H9 (cell line): ENCODE results near the gene TTC13. TPM values are rescaled to one million over a fixed set of nuclear protein-coding genes. Genes with fewer than 3 reads are reported as not detected.
A peak's percentile ranks its signal among the peaks of the same experiment; 100 is the strongest.

Experiments used
- DNase-seq: peaks from one replicate; pipeline ENCODE4 v3.0.0-alpha.2; 2017
- H2AFZ ChIP-seq: one replicate; pipeline ENCODE4 v1.6.1; 2013; ENCODE audit warnings: mild to moderate bottlenecking, low read length, control low read depth, moderate library complexity
- H2AK5ac ChIP-seq: 2 replicates; pipeline ENCODE4 v1.6.1; 2013; ENCODE audit warnings: low read length, control low read depth, mixed read lengths; ENCODE audit not compliant: insufficient read length
- H2BK120ac ChIP-seq: one replicate; pipeline ENCODE4 v1.6.1; 2013; ENCODE audit warnings: low read depth, mild to moderate bottlenecking, low read length, control low read depth, inconsistent platforms; ENCODE audit not compliant: poor library complexity, severe bottlenecking
- H2BK12ac ChIP-seq: 2 replicates; pipeline ENCODE4 v1.6.1; 2013; ENCODE audit warnings: low read length, control low read depth, mixed read lengths, low read depth; ENCODE audit not compliant: insufficient read length
- H2BK15ac ChIP-seq: 2 replicates; pipeline ENCODE4 v1.6.1; 2013; ENCODE audit warnings: low read depth, low read length, control low read depth
- H2BK20ac ChIP-seq: one replicate; pipeline ENCODE4 v1.6.1; 2013; ENCODE audit warnings: low read depth, mild to moderate bottlenecking, low read length, control low read depth, inconsistent platforms; ENCODE audit not compliant: poor library complexity, severe bottlenecking
- H2BK5ac ChIP-seq: 2 replicates; pipeline ENCODE4 v1.6.1; 2013; ENCODE audit warnings: low read length, control low read depth, mixed read lengths; ENCODE audit not compliant: insufficient read length
- H3K14ac ChIP-seq: 2 replicates; pipeline ENCODE4 v1.6.1; 2013; ENCODE audit warnings: low read length, control low read depth; ENCODE audit not compliant: insufficient read depth
- H3K18ac ChIP-seq: 2 replicates; pipeline ENCODE4 v1.6.1; 2013; ENCODE audit warnings: low read depth, mild to moderate bottlenecking, mixed read lengths, low read length, control low read depth; ENCODE audit not compliant: insufficient read length
- H3K23ac ChIP-seq: 2 replicates; pipeline ENCODE4 v1.6.1; 2013; ENCODE audit warnings: low read length, control low read depth, mixed read lengths, low read depth; ENCODE audit not compliant: insufficient read length
- H3K23me2 ChIP-seq: 2 replicates; pipeline ENCODE4 v1.6.1; 2013; ENCODE audit warnings: low read depth, mild to moderate bottlenecking, mixed read lengths, low read length, control low read depth; ENCODE audit not compliant: insufficient read length, poor library complexity, severe bottlenecking
- H3K27ac ChIP-seq: 2 replicates; pipeline ENCODE4 v1.5.1; 2013; ENCODE audit warnings: low read length, control low read depth, mixed read lengths, low read depth; ENCODE audit not compliant: insufficient read length
- H3K27me3 ChIP-seq: 2 replicates; pipeline ENCODE4 v1.6.1; 2013; ENCODE audit warnings: low read length, control low read depth, inconsistent platforms; ENCODE audit not compliant: insufficient read depth
- H3K4ac ChIP-seq: 2 replicates; pipeline ENCODE4 v1.6.1; 2013; ENCODE audit warnings: low read depth, mild to moderate bottlenecking, control low read depth, inconsistent platforms, low read length, moderate library complexity
- H3K4me1 ChIP-seq: 2 replicates; pipeline ENCODE4 v1.6.1; 2013; ENCODE audit warnings: low read length, control low read depth, inconsistent platforms; ENCODE audit not compliant: insufficient read depth
- H3K4me2 ChIP-seq: 2 replicates; pipeline ENCODE4 v1.6.1; 2013; ENCODE audit warnings: low read length, control low read depth, mixed read lengths; ENCODE audit not compliant: insufficient read length, insufficient read depth
- H3K56ac ChIP-seq: 2 replicates; pipeline ENCODE4 v1.6.1; 2013; ENCODE audit warnings: low read depth, mild to moderate bottlenecking, mixed read lengths, low read length, control low read depth; ENCODE audit not compliant: insufficient read length
- H3K79me1 ChIP-seq: 2 replicates; pipeline ENCODE4 v1.6.1; 2013; ENCODE audit warnings: low read depth, mild to moderate bottlenecking, moderate library complexity, low read length, control low read depth, inconsistent platforms; ENCODE audit not compliant: insufficient read depth, poor library complexity, severe bottlenecking
- H3K79me2 ChIP-seq: 2 replicates; pipeline ENCODE4 v1.6.1; 2013; ENCODE audit warnings: low read length, control low read depth, inconsistent platforms; ENCODE audit not compliant: insufficient read depth
- H3K9ac ChIP-seq: 2 replicates; pipeline ENCODE4 v1.6.1; 2013; ENCODE audit warnings: low read length, control low read depth, mixed read lengths; ENCODE audit not compliant: insufficient read length; ENCODE audit errors: extremely low read depth
- H3K9me3 ChIP-seq: one replicate; pipeline ENCODE4 v1.6.1; 2013; ENCODE audit warnings: low read depth, low read length, inconsistent platforms; ENCODE audit not compliant: control insufficient read depth
- H3T11ph ChIP-seq: one replicate; pipeline ENCODE4 v1.6.1; 2013; ENCODE audit warnings: mild to moderate bottlenecking, low read length, control low read depth, inconsistent platforms
- H4K20me1 ChIP-seq: one replicate; pipeline ENCODE4 v1.6.1; 2013; ENCODE audit not compliant: control insufficient read depth, insufficient read length, insufficient read depth
- H4K5ac ChIP-seq: 2 replicates; pipeline ENCODE4 v1.6.1; 2013; ENCODE audit warnings: low read depth, mild to moderate bottlenecking, mixed read lengths, low read length, control low read depth; ENCODE audit not compliant: insufficient read length
- H4K8ac ChIP-seq: replicated peaks from 2 replicates; pipeline ENCODE4 v1.6.1; 2013; ENCODE audit warnings: low read length, control low read depth, mixed read lengths, low read depth; ENCODE audit not compliant: insufficient read length
- H4K91ac ChIP-seq: 2 replicates; pipeline ENCODE4 v1.6.1; 2013; ENCODE audit warnings: low read depth, mild to moderate bottlenecking, moderate library complexity, mixed read lengths, low read length, control low read depth; ENCODE audit not compliant: insufficient read length
- H3K27ac Mint-ChIP-seq, 3 experiments: 2 replicates in 2 of 3; 3 replicates in 1 of 3; pipeline ENCODE4 v1.8.0; 2020 to 2021; ENCODE audit warnings: mixed read lengths in 3 of 3, mild to moderate bottlenecking in 1 of 3, moderate library complexity in 1 of 3
- H3K27me3 Mint-ChIP-seq: 2 replicates; pipeline ENCODE4 v1.8.0; 2021; ENCODE audit warnings: low read depth, mild to moderate bottlenecking, moderate library complexity, mixed read lengths
- H3K36me3 Mint-ChIP-seq, 3 experiments: 2 replicates in 2 of 3; 3 replicates in 1 of 3; pipeline ENCODE4 v1.8.0; 2020 to 2021; ENCODE audit warnings: low read depth in 3 of 3, mixed read lengths in 3 of 3; ENCODE audit not compliant: insufficient read depth in 1 of 3
- H3K4me1 Mint-ChIP-seq, 2 experiments: 2 replicates each; pipeline ENCODE4 v1.8.0; 2020; ENCODE audit warnings: mixed read lengths in 2 of 2
- H3K4me3 Mint-ChIP-seq, 2 experiments: 2 replicates in 1 of 2; 3 replicates in 1 of 2; pipeline ENCODE4 v1.8.0; 2020 to 2021; ENCODE audit warnings: mild to moderate bottlenecking in 2 of 2, mixed read lengths in 2 of 2, moderate library complexity in 1 of 2
- H3K9me3 Mint-ChIP-seq, 2 experiments: 2 replicates in 1 of 2; 3 replicates in 1 of 2; pipeline ENCODE4 v1.8.0; 2020; ENCODE audit warnings: mild to moderate bottlenecking in 2 of 2, mixed read lengths in 2 of 2, moderate library complexity in 1 of 2
- whole genome bisulfite sequencing: extraction: QIAGEN DNeasy Blood & Tissue Kit; methylation state at CpG from one replicate; pipeline ENCODE4 v1.1.7; 2013; ENCODE audit warnings: missing lambda C conversion rate, low lambda C conversion rate, mixed read lengths; ENCODE audit not compliant: insufficient read length; ENCODE audit errors: extremely low coverage; 5-methylcytosine and 5-hydroxymethylcytosine counted together
- total RNA-seq: library from RNA; stranded (reverse); gene quantifications from 2 replicates; pipeline ENCODE4 v1.2.1, GENCODE V29; 2021
- TF ChIP-seq, protein P1 (sequence below): fragments of 200-600 bp; sonication (generic); conservative IDR thresholded peaks from 3 replicates; pipeline ENCODE4 v1.8.0; 2021; ENCODE audit warnings: antibody characterized with exemption, mild to moderate bottlenecking

TTC13 gene
- total RNA-seq, 1 experiment from 2014 or later = 7.6 TPM

DNA sequence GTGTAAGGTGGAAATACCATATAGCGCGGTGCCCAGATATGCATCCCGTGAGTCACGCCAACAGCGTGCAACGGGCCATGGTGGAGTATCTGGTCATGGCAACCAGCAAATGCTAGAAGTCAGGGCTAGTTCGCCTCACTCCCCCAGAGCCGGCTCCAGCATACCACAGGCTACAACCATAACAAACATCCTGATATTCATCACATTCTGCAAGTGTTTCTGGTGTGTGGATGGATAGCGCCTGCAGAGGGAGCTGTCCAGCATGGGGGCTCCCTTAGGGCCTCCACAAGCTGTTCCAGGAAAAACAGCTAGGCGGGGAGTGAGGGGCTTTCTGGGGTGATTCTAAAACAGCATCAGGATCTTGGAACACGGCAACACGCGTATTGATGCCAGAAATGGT lies 117.2 kb downstream of the TTC13 start:
- H3K79me2 ChIP-seq = no peaks in the 10 kb centered on the region; the same call in 1 of the 2 replicates
- no peak overlapping the region for H2BK120ac ChIP-seq
- no peak overlapping the region for H2AFZ ChIP-seq
- H3K4me2 ChIP-seq = no peak overlapping the region
- no peak overlapping the region for H3K9ac ChIP-seq
- no peak overlapping the region for H2AK5ac ChIP-seq
- H3K27ac ChIP-seq = no peak overlapping the region
- peaks cover 3% of the 10 kb centered on the region for H3K23me2 ChIP-seq
- Mint-ChIP-seq H3K27ac (no peak overlapping the region; a peak in 1 of 7 replicates), H3K4me3 (no peak overlapping the region), H3K36me3 (peaks cover 0 to 4% (median 4%) of the 10 kb centered on the region in 3 experiments; a peak in 3 of 7 replicates), H3K9me3 (no peaks in the 10 kb centered on the region), H3K4me1 (peaks cover 28 to 40% of the 10 kb centered on the region in 2 experiments), H3K27me3 (peaks cover 5% of the 10 kb centered on the region)
- no peak overlapping the region for H4K8ac ChIP-seq
- H2BK20ac ChIP-seq = no peak overlapping the region
- no peaks in the 10 kb centered on the region for H3K4me1 ChIP-seq
- no peak overlapping the region for H3K4ac ChIP-seq
- H3T11ph ChIP-seq = no peak overlapping the region
- H2BK12ac ChIP-seq = no peak overlapping the region
- H4K20me1 ChIP-seq = no peaks in the 10 kb centered on the region
- no peak overlapping the region for H4K5ac ChIP-seq
- H3K23ac ChIP-seq = no peak overlapping the region
- no peak overlapping the region for H3K18ac ChIP-seq
- H3K9me3 ChIP-seq = no peaks in the 10 kb centered on the region
- DNase-seq = peak; percentile 73
- H4K91ac ChIP-seq = no peak overlapping the region
- H2BK5ac ChIP-seq = no peak overlapping the region
- H3K27me3 ChIP-seq = no peaks in the 10 kb centered on the region
- WGBS = no CpG with 5 or more reads among the region's 13 CpGs
- H3K79me1 ChIP-seq = no peaks in the 10 kb centered on the region
- TF ChIP-seq, protein P1, sequence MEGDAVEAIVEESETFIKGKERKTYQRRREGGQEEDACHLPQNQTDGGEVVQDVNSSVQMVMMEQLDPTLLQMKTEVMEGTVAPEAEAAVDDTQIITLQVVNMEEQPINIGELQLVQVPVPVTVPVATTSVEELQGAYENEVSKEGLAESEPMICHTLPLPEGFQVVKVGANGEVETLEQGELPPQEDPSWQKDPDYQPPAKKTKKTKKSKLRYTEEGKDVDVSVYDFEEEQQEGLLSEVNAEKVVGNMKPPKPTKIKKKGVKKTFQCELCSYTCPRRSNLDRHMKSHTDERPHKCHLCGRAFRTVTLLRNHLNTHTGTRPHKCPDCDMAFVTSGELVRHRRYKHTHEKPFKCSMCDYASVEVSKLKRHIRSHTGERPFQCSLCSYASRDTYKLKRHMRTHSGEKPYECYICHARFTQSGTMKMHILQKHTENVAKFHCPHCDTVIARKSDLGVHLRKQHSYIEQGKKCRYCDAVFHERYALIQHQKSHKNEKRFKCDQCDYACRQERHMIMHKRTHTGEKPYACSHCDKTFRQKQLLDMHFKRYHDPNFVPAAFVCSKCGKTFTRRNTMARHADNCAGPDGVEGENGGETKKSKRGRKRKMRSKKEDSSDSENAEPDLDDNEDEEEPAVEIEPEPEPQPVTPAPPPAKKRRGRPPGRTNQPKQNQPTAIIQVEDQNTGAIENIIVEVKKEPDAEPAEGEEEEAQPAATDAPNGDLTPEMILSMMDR = peak; percentile 65
- no peak overlapping the region for H3K14ac ChIP-seq
- no peak overlapping the region for H3K56ac ChIP-seq
- no peak overlapping the region for H2BK15ac ChIP-seq
